HEK293 (cell line): ENCODE results near the gene GLI1.

Experiments
- CTCF ChIA-PET: fragments of 350-600 bp; formaldehyde crosslinking; extraction: SDS; loops from one replicate; lab custom pipeline; 2021; ENCODE audit warnings: antibody characterized with exemption; lab: Yijun Ruan, JAX
- POLR2A ChIA-PET: fragments of 300-600 bp; formaldehyde crosslinking; extraction: SDS; loops from one replicate; lab custom pipeline; 2020; ENCODE audit warnings: antibody characterized with exemption, inconsistent platforms; lab: Yijun Ruan, JAX
- H3K27ac ChIP-seq: fragments of 200-500 bp; sonication (Bioruptor generic); 2 replicates; pipeline ENCODE4 v1.5.1; 2014; ENCODE audit warnings: low read depth, low read length, control low read depth, inconsistent platforms; ENCODE audit errors: extremely low read depth
- H3K36me3 ChIP-seq, 2 experiments: fragments of 200-500 bp in 1 of 2; sonication (Bioruptor generic) in 1 of 2; 1 replicate in 1 of 2; 2 replicates in 1 of 2; pipeline ENCODE4 v1.5.1; 2014 to 2017; ENCODE audit warnings: inconsistent platforms in 2 of 2, low read length in 2 of 2; ENCODE audit not compliant: control insufficient read depth in 2 of 2, insufficient read depth in 1 of 2
- H3K4me1 ChIP-seq: fragments of 200-500 bp; sonication (Bioruptor generic); 2 replicates; pipeline ENCODE4 v1.5.1; 2014; ENCODE audit warnings: mild to moderate bottlenecking, low read length, inconsistent platforms; ENCODE audit not compliant: control insufficient read depth, insufficient read depth
- H3K4me3 ChIP-seq: 2 replicates; pipeline ENCODE4 v1.5.1; 2011; ENCODE audit warnings: low read depth, mild to moderate bottlenecking, control low read depth, low read length, moderate library complexity
- H3K9me3 ChIP-seq: fragments of 200-500 bp; sonication (Bioruptor generic); 2 replicates; pipeline ENCODE4 v1.5.1; 2014; ENCODE audit warnings: low read depth, low read length, inconsistent platforms; ENCODE audit not compliant: control insufficient read depth, insufficient read depth
- GLIS2 ChIP-seq: fragments of 450-650 bp; formaldehyde crosslinking; IDR thresholded peaks from 2 replicates; pipeline ENCODE4 v1.5.1; 2016; ENCODE audit warnings: missing biosample characterization, missing genetic modification characterization
- INSM2 ChIP-seq: fragments of 450-650 bp; formaldehyde crosslinking; IDR thresholded peaks from 2 replicates; pipeline ENCODE4 v1.5.1; 2016; ENCODE audit warnings: missing biosample characterization, missing genetic modification characterization
- KLF8 ChIP-seq: fragments of 450-650 bp; formaldehyde crosslinking; IDR thresholded peaks from 2 replicates; pipeline ENCODE4 v1.5.1; 2016; ENCODE audit warnings: missing biosample characterization, missing genetic modification characterization
- MEIS1 ChIP-seq: sonication (generic); formaldehyde crosslinking; IDR thresholded peaks from 2 replicates; pipeline ENCODE4 v1.8.1; 2022; ENCODE audit warnings: missing genetic modification reagents, mild to moderate bottlenecking, borderline replicate concordance
- MZF1 ChIP-seq: fragments of 450-650 bp; formaldehyde crosslinking; IDR thresholded peaks from 2 replicates; pipeline ENCODE4 v1.5.1; 2017; ENCODE audit warnings: missing biosample characterization, missing genetic modification characterization, borderline replicate concordance
- PRDM10 ChIP-seq: fragments of 450-650 bp; formaldehyde crosslinking; IDR thresholded peaks from 2 replicates; pipeline ENCODE4 v1.5.1; 2016; ENCODE audit warnings: missing biosample characterization, missing genetic modification characterization
- SETDB1 ChIP-seq: IDR thresholded peaks from one replicate; pipeline ENCODE4 v1.6.1; 2017; ENCODE audit warnings: mild to moderate bottlenecking, low read length, moderate library complexity, mixed read lengths; ENCODE audit not compliant: insufficient read length
- TRIM28 ChIP-seq: IDR thresholded peaks from 2 replicates; pipeline ENCODE4 v1.6.1; 2011; ENCODE audit warnings: low read length, control low read depth, borderline replicate concordance
- ZFHX2 ChIP-seq: fragments of 450-650 bp; formaldehyde crosslinking; conservative IDR thresholded peaks from 2 replicates; pipeline ENCODE4 v1.5.1; 2016; ENCODE audit warnings: missing biosample characterization, missing genetic modification characterization
- ZFP69B ChIP-seq: fragments of 450-650 bp; formaldehyde crosslinking; IDR thresholded peaks from 2 replicates; pipeline ENCODE4 v1.5.1; 2016; ENCODE audit warnings: missing biosample characterization, missing genetic modification characterization
- ZIC2 ChIP-seq: fragments of 450-650 bp; formaldehyde crosslinking; IDR thresholded peaks from 2 replicates; pipeline ENCODE4 v1.5.1; 2016; ENCODE audit warnings: missing biosample characterization, missing genetic modification characterization
- ZNF10 ChIP-seq: fragments of 450-650 bp; formaldehyde crosslinking; IDR thresholded peaks from 2 replicates; pipeline ENCODE4 v1.5.1; 2017; ENCODE audit warnings: missing biosample characterization, missing genetic modification characterization
- ZNF132 ChIP-seq: fragments of 450-650 bp; formaldehyde crosslinking; IDR thresholded peaks from 2 replicates; pipeline ENCODE4 v1.5.1; 2017; ENCODE audit warnings: missing biosample characterization, missing genetic modification characterization, borderline replicate concordance
- ZNF148 ChIP-seq: fragments of 450-650 bp; formaldehyde crosslinking; IDR thresholded peaks from 2 replicates; pipeline ENCODE4 v1.5.0; 2017; ENCODE audit warnings: missing biosample characterization, missing genetic modification characterization, borderline replicate concordance
- ZNF155 ChIP-seq: fragments of 450-650 bp; formaldehyde crosslinking; IDR thresholded peaks from 2 replicates; pipeline ENCODE4 v1.5.1; 2016; ENCODE audit warnings: missing biosample characterization, missing genetic modification characterization
- ZNF175 ChIP-seq: fragments of 450-650 bp; formaldehyde crosslinking; IDR thresholded peaks from 2 replicates; pipeline ENCODE4 v1.5.1; 2016; ENCODE audit warnings: missing biosample characterization, missing genetic modification characterization
- ZNF23 ChIP-seq: fragments of 450-650 bp; formaldehyde crosslinking; IDR thresholded peaks from 2 replicates; pipeline ENCODE4 v1.5.1; 2016; ENCODE audit warnings: missing biosample characterization, missing genetic modification characterization, borderline replicate concordance
- ZNF366 ChIP-seq: fragments of 450-650 bp; formaldehyde crosslinking; conservative IDR thresholded peaks from 2 replicates; pipeline ENCODE4 v1.5.1; 2016; ENCODE audit warnings: missing biosample characterization, missing genetic modification characterization
- ZNF398 ChIP-seq: fragments of 450-650 bp; formaldehyde crosslinking; IDR thresholded peaks from 2 replicates; pipeline ENCODE4 v1.5.1; 2017; ENCODE audit warnings: missing biosample characterization, missing genetic modification characterization
- ZNF548 ChIP-seq: fragments of 450-650 bp; formaldehyde crosslinking; IDR thresholded peaks from 2 replicates; pipeline ENCODE4 v1.5.1; 2016; ENCODE audit warnings: missing biosample characterization, missing genetic modification characterization
- ZNF558 ChIP-seq: fragments of 450-650 bp; formaldehyde crosslinking; IDR thresholded peaks from 2 replicates; pipeline ENCODE4 v1.5.1; 2016; ENCODE audit warnings: missing biosample characterization, missing genetic modification characterization
- ZNF610 ChIP-seq: fragments of 450-650 bp; formaldehyde crosslinking; IDR thresholded peaks from 2 replicates; pipeline ENCODE4 v1.5.1; 2016; ENCODE audit warnings: missing biosample characterization, missing genetic modification characterization, borderline replicate concordance
- ZNF621 ChIP-seq: fragments of 450-650 bp; formaldehyde crosslinking; IDR thresholded peaks from 2 replicates; pipeline ENCODE4 v1.5.1; 2017; ENCODE audit warnings: missing biosample characterization, missing genetic modification characterization
- ZNF629 ChIP-seq: fragments of 450-650 bp; formaldehyde crosslinking; IDR thresholded peaks from 2 replicates; pipeline ENCODE4 v1.5.1; 2017; ENCODE audit warnings: missing biosample characterization, missing genetic modification characterization
- ZNF660 ChIP-seq: fragments of 450-650 bp; IDR thresholded peaks from 2 replicates; pipeline ENCODE4 v1.5.1; 2018; ENCODE audit warnings: missing biosample characterization, mild to moderate bottlenecking, missing genetic modification characterization
- ZNF677 ChIP-seq: fragments of 450-650 bp; IDR thresholded peaks from 2 replicates; pipeline ENCODE4 v1.5.0; 2018; ENCODE audit warnings: missing biosample characterization, mild to moderate bottlenecking, missing genetic modification characterization, moderate library complexity
- ZXDB ChIP-seq: fragments of 450-650 bp; formaldehyde crosslinking; IDR thresholded peaks from 2 replicates; pipeline ENCODE4 v1.5.1; 2016; ENCODE audit warnings: missing biosample characterization, missing genetic modification characterization

The GLI1 gene

GRCh38 chr12:57462251-57462911, 2.8 kb downstream of the GLI1 start (continued):
- TF ChIP-seq PRDM10 (tag by site-specific recombination) (peak; percentile 90), INSM2 (tag by site-specific recombination) (no peak), ZIC2 (tag by site-specific recombination) (peak; percentile 14; the same call in 1 of the 2 replicates), ZNF558 (tag by site-specific recombination) (peak; percentile 68; the same call in 1 of the 2 replicates), MZF1 (tag by site-specific recombination) (peak; percentile 76; the same call in 1 of the 2 replicates), ZNF132 (tag by site-specific recombination) (no peak), ZNF677 (tag by site-specific recombination) (no peak), ZNF175 (no peak), ZXDB (peak; percentile 56; the same call in 1 of the 2 replicates), ZNF548 (tag by site-specific recombination) (no peak), ZFP69B (tag by site-specific recombination) (peak; percentile 99), ZNF10 (tag by site-specific recombination) (no peak), ZNF148 (tag by site-specific recombination) (no peak), MEIS1 (CRISPR knock-in tag) (no peak), ZNF610 (tag by site-specific recombination) (peak; percentile 61; the same call in 1 of the 2 replicates), ZFHX2 (tag by site-specific recombination) (no peak)

- H3K36me3 ChIP-seq, result no peaks in the 10 kb centered on the region
- no peak overlapping the region for H3K4me3 ChIP-seq
- ChIA-PET POLR2A (interaction anchor here (0.6 kb wide), 1 partner anchor 16 kb away, joined by 3 read pairs; no protein-coding TSS in a partner anchor), CTCF (interaction anchor here (0.5 to 4.2 kb wide), 15 partner anchors 10 to 1301 kb away, joined by 3 to 38 read pairs (median 3); partner anchors contain the start of genes ARHGAP9 and SHMT2)
- H3K4me1 ChIP-seq, result peaks cover 8% of the 10 kb centered on the region
- H3K9me3 ChIP-seq, result no peaks in the 10 kb centered on the region
- H3K27ac ChIP-seq, result no peak overlapping the region
- TF ChIP-seq TRIM28, result peak; percentile 10; the same call in 1 of the 2 replicates
- TF ChIP-seq SETDB1, result no peak
- no peak for TF ChIP-seq ZNF610 (tag by site-specific recombination)
- TF ChIP-seq ZNF155 (tag by site-specific recombination), result no peak
- no peak for TF ChIP-seq ZNF23 (tag by site-specific recombination)
- TF ChIP-seq ZNF621 (tag by site-specific recombination), result no peak
- TF ChIP-seq ZNF398 (tag by site-specific recombination), result no peak
- no peak for TF ChIP-seq GLIS2 (tag by site-specific recombination)
- TF ChIP-seq KLF8, result no peak
- no peak for TF ChIP-seq ZNF366
- TF ChIP-seq ZNF629 (tag by site-specific recombination), result 0 out of 2 replicates have a peak, but pooled peaks have one; percentile 4
- no peak for TF ChIP-seq ZNF660 (tag by site-specific recombination)
These were observed 3.3 kb downstream of the GLI1 start for GRCh38 chr12:57462912-57463253.
